HG03378 (cell line): Measurements from ENCODE around the gene ROBO4.

Experiments
- ATAC-seq: cut with Tn5 transposase; IDR thresholded peaks from one replicate; pipeline ENCODE4 v1.9.1; 2021; ENCODE audit warnings: mild to moderate bottlenecking, moderate library complexity; ENCODE audit not compliant: unreplicated experiment

The ROBO4 gene

DNA sequence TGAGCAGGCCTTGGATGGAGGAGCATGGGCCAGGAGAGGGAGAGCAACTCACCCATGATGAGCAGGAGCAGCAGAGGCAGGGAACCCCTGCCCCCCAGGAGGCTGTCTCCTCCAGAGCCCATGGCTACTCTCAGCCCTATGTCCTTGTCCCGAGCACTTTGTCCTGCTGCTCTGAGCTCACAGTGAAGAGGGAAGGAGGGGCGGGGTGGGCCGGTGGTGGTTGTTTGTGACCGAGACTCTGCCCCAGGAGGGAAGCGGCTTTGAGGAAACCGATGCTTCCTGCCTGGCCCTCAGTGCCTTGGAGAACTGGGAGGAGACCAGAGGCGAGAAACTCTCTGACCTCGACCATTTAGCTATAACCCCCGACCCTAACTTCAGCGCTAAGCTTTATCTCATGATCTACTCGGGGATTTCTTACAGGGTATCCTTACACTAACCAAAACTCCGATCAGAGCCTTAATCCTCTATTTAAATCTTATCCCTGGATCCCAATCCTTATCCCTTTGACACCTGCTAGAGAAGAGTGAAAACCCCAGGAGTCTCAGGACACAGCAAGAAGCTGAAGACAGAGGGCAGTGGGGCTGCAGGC lies at the start of gene ROBO4:
ROBO4 (minus strand) TSS at position 192 of the 589 bp plus-strand sequence; CDS start at position 122, 70 bp downstream.
- no peak for ATAC-seq

DNA sequence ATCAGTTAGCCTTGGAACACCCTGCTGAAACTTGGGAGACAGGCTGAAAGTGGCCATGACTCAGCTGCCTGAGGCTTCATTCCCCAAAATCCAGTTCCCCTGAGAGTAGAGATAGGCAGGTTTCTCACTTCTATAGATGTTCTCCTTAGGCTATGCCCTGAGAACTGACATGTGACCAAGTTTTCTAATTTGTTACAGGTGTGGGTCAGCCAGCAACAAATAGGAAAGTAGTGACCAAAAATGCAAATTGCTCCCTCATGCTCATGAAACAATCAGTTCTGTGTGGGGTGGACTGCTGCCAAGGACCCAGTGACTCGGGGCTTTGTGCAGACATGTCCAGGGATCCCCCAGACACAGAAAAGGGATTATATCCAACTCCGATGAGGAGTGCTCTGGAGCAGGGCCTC lies 49.1 kb upstream of the ROBO4 start:
- no peak for ATAC-seq

DNA sequence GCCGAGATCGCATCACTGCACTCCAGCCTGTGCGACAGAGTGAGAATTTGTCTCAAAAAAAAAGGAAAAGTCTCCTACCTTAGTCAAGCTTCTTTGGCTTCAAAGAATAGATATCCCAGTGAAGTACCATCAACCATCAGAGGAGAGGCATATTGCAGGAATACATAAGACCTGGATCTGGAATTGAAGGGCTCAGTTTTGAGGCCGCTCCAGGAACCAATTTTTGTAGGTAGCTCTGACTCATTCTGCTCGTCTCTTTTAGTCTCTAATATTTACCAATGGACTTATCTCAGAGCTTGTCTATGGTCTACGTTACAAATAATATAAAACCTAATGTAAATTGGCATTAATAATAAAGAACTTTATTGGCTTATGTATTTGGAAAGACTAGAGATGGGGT lies 48.2 kb upstream of the ROBO4 start:
- ATAC-seq = no peak

DNA sequence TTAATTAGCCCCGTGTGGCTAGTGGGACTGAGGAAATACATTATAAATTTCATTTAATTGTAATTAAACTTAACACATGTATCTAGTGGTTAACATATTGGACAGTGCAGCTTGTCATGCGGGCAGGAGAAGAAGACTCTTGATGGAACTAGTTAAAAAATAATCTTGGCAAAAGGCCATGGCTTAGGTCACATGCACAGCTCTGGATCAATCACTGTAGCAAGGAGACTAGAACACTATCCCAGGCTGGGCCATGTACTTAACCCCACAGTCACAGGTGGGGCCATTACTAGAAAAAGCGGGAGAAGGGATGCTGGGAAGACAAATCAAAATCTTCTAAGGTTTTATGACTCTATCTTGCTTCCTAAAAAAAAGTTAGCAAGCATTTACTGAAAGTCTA lies 46.9 kb upstream of the ROBO4 start:
- ATAC-seq = no peak

DNA sequence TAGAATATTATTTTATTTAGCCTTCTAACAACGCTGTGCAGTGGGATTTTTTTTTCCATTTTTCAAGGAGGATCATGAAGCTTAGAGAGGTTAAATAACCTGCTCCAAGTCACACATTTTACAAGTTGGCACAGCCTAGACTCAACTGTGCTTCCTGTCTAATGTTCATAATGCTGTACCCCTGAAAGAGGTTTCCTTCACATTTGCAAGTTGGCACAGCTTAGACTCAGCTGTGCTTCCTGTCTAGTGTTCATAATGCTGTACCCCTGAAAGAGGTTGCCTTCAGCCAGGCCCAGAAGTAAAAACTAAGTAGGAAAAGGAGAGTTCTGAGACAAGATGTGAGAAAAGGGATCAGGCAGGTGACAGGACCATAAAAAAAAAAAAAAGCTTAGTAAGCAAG lies 46.1 kb upstream of the ROBO4 start:
- no peak for ATAC-seq

DNA sequence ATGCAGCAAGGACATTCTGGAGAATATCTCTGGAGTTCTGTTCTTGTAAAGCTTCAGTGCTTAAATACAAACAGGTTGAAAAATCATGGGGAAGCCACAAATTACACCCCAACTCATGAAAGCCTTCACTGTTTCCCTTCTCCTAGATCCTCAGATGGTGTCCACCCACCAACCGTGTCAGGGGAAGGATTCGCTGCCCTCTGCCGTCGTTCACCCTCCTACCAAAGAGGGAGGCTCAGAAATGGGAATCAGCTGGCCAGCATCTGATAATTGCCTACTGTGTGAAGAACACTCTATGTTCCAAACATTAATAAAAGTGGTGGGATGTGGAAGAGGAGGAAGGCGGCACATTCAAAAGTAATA lies 45.6 kb upstream of the ROBO4 start:
- no peak for ATAC-seq

DNA sequence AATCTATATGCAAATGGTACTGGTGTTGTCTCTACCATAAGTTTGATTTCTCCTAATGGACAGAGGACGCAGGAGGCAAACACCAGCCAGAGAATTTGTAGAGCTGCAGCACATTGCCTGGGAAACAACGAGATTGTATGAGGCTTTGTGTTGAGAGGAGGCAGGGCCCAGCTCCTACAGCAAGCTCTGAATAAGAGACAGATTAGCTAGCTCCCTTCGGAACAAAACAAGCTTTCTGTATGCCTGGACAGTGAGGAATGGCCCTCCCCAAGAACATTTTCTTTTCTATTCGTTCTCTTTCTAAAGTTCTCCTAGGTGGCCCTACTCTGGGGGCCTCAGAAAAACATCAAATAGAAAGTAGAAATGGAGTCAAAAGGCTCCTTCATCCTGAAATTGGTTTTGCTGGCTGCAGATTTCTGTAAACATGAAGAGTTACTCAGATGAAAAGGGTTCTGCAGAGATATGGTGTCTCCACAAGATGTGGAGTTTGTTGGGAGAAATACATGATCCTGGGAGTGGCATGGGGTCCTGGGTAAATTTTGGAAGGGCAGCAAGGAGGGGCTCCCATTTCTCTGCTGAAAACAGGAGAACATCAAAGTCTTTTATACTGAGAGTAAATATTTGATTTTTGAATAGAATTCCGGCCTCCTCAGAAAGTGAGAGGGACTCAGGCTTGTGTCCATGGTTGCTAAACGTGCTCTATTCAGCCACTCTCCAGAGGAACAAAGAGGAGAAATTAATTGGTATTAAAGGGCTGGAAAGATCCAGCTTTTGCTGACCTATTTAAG lies 45.0 kb upstream of the ROBO4 start:
- no peak for ATAC-seq

DNA sequence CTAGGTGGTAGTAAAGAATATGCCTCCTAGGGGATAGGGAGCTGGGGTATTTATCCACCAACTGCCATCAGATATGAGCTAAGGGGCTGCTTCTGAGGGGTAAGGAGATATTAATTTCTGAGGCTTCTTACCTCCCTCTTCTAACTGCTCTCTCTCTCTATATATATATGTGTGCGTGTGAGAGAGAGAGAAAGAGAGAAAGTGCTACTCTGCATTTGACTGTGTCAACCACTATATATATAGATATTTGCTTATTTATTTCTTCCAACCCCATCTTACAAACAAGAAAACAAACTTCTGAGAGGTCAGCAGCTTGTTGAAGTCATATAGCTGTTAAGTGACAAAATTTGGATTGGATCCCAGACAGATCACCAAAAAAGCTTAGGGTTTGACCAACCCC lies 44.0 kb upstream of the ROBO4 start:
- ATAC-seq = peak; percentile 49

DNA sequence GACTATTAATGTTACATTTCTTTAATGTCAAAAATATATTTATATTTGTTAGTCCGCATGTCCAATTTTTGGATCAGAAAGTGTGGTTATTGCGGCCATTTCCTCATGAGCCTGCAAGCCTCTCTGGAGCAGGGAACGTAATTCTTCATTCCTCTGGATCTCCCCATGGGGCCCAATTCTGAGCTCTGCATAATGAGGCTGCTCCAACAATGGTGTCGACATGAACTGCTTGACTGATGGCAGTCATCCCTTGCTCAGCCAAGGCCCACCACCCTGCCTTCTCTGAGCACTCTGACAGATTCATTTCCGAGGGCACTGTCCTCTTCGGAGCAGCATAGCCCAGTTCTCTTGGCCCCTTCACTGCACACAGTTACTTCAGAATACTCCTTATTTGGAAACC lies 41.3 kb upstream of the ROBO4 start:
- ATAC-seq = no peak

DNA sequence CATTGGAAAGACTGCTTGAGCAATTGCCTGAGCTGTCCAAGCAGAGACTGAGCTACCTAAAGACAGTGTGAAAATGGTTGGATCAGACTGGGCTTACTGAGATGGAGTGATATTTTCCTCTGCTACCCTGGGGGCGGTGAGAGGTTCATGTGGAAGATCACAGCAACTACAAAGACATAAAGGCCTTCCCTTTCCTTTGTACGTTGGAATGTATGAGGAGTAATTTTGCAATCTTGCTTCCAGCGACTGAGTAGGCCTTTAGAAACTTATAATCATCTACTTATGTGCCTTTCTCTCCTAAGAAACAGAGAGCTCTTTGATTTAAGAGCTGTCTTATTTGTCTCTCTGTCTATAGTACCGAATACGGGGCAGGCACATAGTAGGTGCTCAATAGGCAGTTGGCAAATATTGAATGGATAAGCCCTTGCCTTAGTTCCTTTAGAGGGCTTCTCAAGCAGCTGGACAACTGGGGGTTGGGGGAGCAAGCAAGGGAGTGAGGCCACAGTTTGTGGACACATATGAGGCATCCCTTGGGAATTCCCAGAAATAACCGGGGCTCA lies 40.6 kb upstream of the ROBO4 start:
- no peak for ATAC-seq

DNA sequence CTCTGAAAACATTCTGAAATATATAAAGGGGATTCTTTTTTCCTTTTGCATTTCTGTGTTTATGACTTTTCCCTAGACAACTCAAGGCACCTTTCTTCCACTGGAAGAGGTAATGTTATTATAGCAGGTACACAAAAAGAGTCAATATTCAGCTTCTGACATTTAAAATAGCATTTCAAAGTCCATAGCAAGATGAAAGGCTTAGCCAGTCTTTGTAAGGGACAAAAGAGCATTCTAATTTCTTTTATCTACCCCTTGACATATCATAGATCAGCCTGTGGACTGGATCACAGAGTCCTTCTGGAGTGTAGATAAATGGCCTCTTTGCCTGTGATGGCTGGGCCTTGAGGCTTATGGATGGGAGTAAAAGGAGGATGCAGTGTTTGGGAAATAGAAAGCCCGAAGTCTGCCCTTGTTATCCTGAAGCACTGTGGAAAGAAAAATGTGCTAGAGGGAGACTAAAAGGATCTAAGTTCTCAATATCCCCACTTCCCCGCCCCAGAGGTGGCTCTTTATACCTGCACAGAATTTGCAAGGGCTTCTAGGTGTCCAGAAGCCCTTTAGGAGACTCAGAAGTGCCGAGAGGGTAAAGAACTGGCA lies 39.8 kb upstream of the ROBO4 start:
- ATAC-seq = no peak

DNA sequence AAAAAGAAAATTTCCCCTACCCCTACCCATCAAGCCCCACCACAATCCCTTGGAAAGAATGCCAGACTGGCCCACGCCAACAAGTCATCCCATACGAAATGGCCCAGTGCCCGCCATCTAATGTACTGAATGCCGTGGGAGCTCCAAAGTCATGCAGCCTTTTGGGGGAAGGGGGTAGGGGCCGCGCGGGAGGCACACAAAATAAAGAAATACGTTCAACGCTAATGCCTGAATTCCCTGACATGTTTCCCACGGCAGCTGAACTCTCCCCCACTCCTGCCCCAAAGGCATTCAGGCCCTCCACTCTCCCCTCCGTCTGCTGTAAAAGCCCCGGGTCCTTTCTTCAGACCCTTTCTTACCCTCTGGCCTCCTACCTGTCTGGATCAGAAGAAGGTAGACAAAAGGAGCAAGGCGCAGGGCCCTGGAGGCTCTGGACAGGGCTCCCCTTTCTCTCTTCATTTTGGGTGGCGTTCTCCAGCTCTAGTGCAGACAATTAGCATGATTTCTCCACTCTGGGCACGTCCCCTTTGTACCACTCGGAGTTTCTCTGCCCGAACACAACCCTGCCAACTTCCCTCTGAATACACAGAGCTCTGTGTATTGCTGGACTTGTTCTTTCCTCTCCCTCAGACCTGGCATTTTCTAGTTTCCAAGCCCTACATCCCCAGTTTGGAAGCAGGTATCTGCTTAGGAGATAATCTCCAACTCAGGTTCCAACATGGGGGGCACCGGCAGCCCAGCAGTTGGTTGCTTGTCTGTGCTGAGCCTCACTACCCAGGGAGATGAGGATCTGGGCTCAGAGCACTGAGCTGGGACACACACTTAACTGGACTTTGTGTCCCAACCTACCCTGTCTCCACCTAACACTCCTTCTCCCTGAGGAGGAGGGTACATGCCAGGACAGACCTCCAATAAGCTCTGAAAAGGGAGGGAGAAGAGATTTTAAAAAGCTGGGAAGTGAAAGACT lies 38.2 kb upstream of the ROBO4 start, which contains the start of gene HEPACAM:
HEPACAM (minus strand) TSS at position 500 of the 967 bp plus-strand sequence; CDS start at position 459, 41 bp downstream.
- ATAC-seq = no peak

DNA sequence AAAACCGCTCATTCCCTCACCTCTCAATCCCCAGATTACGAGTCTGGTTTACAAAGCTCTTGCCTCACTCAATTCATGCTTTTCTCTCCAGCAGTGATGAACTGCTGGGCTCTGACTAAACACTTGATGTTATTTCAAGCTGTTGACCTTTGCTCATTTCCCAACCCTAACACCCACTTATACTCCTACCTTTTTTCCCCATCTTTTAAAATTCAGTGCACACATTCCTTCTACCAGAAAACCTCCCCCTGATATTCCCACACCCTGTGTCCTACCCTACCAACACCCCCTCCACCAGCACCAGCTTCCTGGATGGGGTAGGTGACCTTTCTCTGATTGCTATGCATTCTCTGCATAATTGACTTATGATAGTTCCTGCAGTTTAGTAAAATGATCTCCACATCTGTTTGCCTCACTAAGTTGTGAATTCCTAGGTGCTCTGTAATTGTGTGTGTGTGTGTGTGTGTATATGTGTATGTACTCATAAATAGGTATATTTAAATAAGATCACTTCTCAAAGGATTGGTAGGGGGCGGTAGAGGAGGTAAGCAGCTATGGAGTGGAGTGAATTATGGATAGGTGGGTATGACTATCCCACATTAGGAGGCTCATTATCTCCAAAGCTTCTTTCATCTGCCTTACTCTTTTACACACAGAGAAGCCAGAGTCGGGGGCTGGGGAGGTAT lies 37.3 kb upstream of the ROBO4 start:
- no peak for ATAC-seq

DNA sequence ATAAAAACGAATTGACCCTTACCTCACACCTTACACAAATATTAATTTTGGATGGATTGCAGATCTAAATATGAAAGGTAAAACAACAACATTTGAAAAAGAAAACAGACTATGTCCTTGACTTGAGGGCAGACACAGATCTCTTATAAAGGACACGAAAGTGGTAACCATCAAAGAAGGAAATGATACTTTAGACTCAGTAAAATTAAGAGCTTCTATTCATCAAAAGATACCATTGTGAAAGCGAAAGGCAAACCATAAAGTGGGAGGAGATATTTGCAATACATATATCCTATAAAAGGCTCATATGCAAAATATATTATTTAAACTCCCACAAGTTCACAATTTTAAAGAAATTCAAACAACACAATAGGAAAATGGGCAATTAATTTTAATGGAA lies 33.1 kb upstream of the ROBO4 start:
- peak; percentile 89 for ATAC-seq

DNA sequence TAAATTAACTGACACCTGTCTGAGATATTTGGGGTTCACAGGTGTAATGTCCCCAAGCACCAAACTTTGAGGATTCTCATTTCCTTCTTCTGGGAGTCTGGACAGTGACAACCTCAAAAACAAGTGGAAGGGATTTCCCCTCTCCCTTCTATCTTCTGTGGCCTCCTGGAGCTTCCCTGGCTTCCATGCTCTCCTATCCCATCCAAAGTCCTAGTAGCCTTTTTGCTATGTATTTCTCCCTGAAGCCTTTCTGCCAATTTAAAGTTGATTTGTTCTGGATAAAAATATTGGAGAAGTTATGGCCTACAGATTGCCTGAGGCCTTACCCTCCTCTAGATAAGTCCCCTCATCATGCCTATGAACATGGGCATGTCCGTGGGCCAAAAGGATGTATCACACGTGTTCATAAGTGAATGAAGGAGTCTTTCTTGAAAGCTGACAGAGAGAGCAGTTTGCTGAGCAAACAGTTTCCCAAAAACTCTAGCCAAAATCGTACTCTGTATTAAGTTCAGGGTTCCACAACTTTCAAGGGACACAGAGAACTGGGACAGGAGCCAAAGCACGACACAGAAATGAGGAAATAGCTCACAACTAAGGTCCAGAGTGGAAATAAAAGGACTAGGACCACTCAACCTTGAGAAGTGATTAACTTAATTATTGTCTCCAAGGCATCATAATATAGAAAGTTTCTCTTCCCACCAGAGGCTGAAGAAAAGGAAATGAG lies 31.4 kb upstream of the ROBO4 start:
- no peak for ATAC-seq

DNA sequence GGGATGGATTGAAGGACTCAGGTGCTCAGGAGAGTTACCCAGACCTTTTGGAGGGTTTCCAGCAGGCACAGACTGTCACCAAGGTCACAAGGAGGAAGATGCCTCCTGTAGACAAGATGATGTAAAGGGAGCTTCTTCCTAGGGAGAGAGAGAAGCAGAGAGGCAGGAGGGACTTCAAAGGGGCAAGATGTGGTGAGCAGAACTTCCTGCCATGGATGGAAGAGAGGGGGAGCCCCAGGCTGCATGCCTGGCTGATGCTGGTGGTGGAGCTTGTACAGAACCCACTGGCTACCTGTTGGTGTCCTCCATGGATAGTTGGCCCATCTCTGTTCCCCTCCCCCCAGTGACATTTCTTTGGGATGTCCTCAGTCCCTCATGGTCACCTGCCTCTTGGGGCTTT lies 25.6 kb upstream of the ROBO4 start:
- no peak for ATAC-seq

DNA sequence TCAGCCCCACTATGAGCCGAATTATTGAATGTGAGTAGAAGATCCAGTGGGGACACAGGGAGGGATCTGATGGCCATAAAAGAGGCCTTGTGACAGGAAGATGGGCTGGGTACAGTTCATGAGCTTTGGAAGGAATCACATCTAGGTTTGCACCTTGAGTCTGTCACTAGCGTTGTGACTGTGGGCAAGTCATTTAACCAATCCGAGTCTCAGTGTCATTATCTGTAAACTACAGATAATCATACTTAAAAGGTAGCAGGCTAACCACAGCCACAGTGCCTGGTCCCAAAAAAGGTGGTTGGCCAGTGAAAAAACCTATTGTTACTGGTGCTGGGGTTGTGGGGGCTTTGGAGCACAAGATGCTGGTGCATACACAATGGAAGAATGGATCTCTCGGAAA lies 25.2 kb upstream of the ROBO4 start:
- ATAC-seq = no peak

DNA sequence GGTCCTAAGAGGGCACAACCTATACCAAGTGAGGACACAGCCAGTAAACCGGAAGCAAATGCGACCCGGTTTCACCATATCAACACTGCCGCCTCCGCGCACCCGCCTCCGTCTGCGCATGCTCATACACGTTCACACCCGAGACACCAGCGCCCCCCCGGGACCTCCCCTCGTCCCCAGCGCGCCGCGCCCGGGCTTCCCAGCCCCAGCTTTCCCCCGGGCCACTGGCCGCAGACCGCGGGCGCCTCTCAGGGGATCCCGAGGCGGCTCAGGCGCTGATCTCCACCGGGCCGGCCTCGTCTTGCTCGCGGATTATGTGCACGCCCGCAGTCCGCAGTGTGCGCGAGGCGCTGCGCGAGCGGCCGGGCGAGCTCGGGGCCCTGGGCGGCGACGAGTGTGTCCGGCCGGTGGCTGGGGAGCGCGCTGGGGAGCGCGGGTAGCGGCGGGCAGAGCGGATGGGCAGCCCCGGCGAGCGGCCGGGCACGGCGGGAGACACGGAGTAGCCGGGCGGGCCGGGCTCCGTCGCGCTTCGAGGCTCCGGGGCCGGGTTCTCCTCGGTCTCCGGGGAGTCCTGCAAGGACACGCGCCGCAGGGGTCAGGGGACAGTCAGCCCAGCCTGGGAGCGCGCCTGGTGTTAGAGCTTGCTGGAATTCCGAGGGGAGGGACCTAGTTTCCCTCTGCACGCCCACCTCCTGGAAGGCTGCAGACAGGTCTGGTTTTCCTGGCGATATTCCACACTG lies 23.4 kb upstream of the ROBO4 start:
- ATAC-seq = peak; percentile 67

DNA sequence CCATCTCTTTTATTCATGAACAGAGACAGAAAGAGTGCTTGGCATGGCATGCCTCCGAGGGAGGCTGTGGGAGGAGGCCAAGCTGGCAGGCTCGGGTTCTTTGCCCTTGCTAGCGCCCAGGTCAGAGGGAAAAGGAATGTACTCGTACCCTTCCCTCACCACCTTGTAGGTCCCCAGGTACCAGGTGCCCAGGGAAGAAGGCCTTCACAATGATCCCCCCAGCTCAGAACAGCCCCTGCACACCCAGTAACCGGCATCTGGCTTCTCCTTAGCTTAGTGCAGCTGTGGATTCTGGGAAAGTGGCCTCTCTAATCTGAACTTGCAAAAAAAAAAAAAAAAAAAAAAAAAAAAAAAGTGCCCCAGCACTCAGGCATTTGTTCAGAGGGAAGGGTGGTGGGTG lies 22.7 kb upstream of the ROBO4 start:
- ATAC-seq = no peak
